ENCODE results near the gene P2RY2.

DNA sequence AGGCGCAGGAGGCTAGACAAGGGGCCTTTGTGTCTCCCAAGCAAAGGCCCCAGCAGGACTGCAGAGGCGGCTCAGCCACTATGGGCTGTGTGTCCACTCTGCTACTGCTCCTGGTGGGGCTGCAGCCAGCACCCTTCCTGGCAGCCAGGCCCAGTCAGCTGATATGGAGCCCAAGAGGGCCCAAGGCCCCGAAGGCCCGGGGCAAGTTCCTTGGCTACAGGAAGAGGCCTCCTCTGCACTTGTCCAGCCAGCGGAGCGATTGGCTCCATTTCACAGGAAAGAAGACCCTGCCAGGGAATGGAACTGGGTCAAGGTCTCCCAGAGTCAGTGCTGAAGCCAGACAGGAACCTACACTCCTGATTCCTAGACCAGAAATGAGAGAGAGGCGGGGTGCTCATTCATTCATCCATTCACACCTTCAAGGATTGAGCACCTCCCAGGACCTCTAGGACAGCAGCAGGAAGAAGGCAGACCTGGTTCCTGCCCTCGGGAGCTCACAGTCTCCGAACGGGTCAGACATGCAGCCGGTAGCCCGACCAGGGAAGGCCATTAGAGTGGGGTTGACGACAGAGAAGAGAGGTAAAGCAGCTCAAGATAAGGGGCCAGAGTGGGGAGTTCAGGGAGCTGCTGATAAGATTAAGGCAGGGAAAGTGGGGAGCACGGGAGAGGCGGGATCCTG lies 811 bp upstream of the P2RY2 start:
- no peak for TF ChIP-seq EZH2 (IDR thresholded peaks at IDR 0.05; ENCODE audit: borderline replicate concordance, low read length)
- TF ChIP-seq, protein P1, sequence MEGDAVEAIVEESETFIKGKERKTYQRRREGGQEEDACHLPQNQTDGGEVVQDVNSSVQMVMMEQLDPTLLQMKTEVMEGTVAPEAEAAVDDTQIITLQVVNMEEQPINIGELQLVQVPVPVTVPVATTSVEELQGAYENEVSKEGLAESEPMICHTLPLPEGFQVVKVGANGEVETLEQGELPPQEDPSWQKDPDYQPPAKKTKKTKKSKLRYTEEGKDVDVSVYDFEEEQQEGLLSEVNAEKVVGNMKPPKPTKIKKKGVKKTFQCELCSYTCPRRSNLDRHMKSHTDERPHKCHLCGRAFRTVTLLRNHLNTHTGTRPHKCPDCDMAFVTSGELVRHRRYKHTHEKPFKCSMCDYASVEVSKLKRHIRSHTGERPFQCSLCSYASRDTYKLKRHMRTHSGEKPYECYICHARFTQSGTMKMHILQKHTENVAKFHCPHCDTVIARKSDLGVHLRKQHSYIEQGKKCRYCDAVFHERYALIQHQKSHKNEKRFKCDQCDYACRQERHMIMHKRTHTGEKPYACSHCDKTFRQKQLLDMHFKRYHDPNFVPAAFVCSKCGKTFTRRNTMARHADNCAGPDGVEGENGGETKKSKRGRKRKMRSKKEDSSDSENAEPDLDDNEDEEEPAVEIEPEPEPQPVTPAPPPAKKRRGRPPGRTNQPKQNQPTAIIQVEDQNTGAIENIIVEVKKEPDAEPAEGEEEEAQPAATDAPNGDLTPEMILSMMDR (conservative IDR thresholded peaks at IDR 0.05 in 1 of 2, IDR thresholded peaks at IDR 0.05 in 1 of 2; ENCODE audit: extremely low read depth in 1 of 2, insufficient read depth in 1 of 2, low read depth in 1 of 2, low read length in 2 of 2) = no peak
